Endometrial microvascular endothelial cells (primary cell): ENCODE data around the gene LSAMP. TPM values are rescaled to one million over a fixed set of nuclear protein-coding genes. Genes with fewer than 3 reads are reported as not detected.

ENCODE experiments used
- in situ Hi-C: cut with HindIII; loops from 2 replicates; pipeline ENCODE4 v1.10.0; 2017; ENCODE audit warnings: low sequenced_read_pairs, low pct_unique_long_range_greater_than_20kb; ENCODE audit errors: inconsistent ontology term
- total RNA-seq: library from RNA; depleted of rRNA; stranded (reverse); fragments of >200 nt; gene quantifications from one replicate; pipeline ENCODE4 v1.2.3, GENCODE V29; 2015; ENCODE audit errors: inconsistent ontology term

LSAMP gene
- total RNA-seq, 1 donor from 2014 or later, result not detected

DNA sequence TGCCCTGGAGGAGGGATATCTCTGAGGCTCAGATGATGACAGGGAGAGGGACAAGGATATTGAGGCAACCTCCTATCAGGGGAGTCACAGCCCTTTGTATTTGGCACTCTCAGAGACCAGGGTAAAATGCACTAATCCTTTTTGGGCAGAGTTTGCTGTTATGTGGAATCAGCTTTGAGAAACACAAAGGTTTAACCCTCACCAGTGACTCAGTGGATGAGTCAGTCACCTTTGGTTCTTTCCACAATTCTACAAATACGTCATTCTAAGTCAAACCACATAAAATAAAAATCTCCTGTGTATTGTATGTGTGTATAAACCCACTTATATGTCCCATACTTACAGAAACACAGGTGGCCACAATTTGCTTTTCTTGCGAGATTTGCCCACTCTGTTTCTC lies 5.1 kb downstream of the LSAMP start:
- in situ Hi-C loops, result no loop called here

DNA sequence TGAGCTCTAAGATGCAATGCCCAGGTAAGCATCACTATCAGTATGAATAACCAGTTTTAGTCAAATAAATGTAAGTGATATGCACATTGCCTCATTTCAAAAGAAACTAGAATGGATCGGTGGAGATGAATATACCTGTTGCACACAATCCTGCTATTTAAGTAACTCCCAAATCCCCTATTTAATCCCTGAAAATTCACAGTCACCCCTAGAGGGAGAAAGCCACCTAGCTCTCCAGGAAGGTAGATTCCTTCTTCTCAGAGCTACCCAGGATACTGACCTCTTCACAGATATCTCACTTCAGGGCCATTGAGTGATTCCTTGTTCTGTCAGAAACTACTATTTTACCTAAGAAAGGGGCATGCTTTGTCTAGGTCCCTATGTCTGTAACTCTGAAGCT lies 11.7 kb downstream of the LSAMP start:
- in situ Hi-C loops, result no loop called here

DNA sequence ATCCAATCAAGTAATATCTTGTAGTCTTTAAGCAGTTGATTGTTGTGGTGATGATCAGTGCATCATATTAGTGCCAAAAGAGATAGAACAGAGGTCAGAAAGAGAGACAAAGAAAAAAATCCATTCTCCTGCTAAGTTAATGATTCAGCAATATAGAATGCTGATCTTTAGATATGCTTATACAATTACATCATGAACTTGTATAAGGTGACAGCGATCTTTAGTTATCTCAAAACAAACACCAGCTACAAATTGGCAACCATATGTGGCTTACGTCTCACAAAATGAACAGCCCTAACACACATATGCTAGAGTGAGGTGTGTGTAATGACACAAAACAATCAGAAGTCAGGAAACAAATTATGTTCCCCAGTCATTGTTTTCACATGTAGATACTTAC lies 12.5 kb downstream of the LSAMP start:
- in situ Hi-C loops, result no loop called here

DNA sequence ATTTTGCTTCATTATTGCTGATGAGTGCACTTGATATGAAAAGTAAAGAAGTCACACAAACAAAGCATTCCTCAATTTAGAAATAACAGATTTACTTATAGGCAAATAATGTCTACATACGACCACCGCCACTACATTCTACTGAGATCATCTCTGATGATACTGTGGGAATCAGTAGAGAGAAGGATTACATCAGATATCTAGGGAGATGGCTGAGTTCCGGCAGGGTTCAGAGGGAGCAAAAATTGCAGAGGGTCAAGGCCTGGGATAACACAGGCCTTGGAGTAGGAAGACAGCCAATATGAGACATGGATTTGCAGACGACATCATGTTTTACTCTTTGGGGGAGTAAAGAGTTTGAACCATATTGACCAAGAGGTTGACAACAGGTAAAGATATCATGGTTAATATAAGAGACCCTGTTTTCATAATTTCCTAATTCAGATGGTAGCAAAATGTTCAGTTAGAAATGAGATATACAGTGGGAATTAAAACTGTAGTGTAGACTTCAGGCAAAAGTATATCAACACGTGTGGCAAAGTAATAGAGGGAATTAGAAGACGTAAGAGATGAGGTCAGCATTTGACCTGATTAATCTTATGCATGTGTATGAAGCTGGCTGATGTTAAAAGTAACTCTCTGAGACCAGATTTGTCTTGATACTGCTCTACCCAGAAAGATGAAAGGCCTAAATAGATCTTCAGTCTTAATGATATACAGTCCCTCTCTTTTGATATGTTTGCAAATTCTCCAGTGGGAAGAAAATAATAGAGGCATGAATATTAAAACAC lies 15.6 kb downstream of the LSAMP start:
- in situ Hi-C loops, result no loop called here

DNA sequence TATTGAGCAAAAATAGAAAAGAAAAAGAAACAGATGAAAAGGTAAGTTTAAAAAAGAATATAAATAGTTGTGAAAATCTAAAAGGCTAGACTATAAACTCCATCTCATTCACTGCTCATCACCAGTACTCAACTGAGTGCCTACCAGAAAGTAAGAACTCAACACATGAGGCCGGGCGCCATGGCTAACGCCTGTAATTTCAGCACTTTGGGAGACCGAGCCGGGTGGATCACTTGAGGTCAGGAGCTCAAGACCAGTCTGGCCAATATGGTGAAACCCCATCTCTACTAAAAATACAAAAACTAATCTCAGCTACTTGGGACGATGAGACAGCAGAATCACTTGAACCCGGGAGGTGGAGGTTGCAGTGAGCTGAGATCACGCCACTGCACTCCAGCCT lies 19.3 kb downstream of the LSAMP start:
- in situ Hi-C loops, result no loop called here

DNA sequence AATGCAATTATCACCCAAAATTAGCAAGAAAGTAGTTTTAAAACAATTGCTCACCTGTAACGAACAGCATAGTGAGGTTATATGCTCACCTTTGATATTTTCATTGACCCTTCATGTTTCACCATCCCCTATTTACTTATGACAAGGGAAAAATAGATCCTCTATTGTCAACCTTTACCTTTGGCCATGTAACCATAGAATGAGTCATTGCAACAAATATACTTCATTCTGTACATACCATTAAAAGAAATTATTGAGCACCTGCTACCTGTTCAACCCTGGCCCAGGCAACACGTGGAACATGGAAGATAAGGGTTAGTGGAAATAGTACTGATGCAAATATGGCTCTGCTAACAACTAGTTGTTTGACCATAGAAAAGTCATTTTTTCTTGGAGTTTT lies 20.2 kb downstream of the LSAMP start:
- in situ Hi-C loops, result no loop called here

DNA sequence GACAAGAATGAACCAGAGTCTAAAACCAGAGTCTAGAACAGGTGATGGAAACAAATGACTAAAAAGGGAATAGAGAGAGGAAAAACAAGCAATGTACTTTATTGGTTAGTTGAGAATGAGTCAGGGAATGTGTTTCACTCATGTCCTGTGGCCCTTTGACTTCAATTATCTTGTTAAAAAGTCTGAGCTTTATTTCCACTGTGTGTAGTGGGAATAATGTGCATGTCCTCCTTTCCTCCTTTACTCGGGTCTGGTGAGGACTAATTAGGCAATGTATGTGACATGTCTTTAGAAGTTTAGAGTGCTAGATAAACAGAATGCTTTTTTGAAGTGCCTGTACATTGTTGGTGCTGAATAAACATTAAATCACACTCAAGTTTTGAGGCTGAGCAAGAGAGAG lies 21.3 kb downstream of the LSAMP start:
- in situ Hi-C loops, result no loop called here

DNA sequence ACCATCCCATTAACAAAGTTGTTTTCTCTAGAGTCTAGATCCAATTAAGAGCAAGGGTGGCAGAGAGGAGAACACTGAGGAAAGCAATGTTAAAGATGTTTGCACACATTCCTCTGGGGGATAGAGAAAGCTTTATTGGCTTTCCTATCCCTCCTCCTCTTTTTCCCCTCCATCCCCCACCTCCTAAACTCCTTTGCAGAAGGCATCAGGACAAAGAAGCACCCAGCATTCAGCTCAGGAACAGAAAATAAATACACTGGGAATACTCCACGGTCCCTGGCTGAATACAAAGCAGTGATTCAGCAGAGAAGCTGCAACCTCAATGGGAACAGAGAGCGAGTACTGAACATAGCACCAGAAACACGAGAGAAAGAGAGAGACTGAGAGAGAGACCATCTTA lies 21.9 kb downstream of the LSAMP start:
- in situ Hi-C loops, result no loop called here

DNA sequence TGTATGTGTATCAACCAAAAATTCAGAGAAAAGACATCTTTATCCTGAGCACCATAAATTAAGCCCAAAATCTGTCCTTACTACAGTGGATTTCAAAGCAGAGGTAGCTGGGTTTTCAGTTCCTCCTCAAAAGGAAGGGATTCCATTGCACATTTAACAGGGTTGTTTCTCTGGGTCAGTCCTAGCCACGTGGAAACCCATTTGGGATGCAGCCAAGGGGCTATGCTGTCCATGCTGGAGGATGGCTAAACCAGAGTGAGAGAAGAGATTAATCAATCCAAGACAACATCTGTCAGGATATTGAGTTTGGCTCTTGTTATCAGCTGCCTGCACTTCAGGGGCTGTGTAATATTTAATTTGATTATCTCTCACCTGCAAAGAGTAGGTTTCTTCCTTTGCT lies 28.1 kb downstream of the LSAMP start:
- in situ Hi-C loops, result no loop called here

DNA sequence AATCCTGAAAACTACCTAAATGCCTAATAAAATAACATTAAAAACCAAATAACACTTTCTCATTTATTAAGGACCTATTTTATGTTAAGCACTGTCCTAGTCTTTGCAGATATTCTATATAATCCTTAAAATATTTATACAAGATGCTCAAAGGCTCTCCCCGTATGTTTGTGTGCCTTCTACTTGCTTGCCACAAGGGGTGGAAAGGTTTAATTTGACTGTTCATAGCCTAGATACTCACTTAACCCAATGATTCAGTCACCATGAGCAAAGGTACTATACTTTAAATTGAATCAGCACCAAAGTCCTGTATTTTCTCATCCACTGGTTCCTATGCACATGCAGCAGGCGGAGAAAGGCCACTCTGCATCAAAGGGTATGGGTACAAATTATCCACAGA lies 32.0 kb downstream of the LSAMP start:
- in situ Hi-C loops, result no loop called here

DNA sequence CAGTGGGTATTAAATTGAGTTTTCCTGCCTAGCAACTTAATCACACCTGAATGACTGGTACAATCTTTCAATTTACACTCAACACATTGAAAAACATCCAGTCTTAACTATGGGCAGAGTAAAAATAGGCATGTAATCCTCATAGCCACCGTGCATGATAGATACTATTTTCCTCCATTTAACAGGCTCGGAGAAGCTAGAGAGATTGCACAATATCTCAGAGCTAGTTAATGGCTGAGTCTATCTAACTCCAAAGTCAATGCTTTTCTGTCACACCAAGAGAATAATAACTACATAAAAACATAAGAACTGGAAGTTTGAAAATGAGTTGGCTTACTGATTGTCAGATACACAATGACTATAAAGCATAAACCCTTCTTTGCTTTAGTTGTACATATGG lies 36.8 kb downstream of the LSAMP start:
- in situ Hi-C loops, result no loop called here

DNA sequence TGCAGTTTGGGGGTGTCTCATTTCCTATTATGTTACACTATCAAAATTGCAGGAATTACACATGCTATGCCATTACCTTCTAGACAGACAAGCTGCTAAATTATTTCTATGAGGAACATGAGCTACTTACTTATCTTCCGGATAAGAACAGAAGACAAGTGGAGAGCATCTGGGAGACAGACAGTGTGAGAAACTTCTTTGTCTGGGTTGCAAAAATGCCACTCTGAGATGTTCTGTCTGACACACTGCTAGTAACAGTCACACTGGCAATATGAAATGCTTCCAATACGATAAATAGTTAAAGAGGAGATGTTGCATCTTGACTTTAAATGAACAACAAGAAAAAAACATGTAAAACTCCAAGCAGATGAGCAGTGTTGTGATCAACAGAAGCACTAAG lies 40.1 kb downstream of the LSAMP start:
- in situ Hi-C loops, result no loop called here

DNA sequence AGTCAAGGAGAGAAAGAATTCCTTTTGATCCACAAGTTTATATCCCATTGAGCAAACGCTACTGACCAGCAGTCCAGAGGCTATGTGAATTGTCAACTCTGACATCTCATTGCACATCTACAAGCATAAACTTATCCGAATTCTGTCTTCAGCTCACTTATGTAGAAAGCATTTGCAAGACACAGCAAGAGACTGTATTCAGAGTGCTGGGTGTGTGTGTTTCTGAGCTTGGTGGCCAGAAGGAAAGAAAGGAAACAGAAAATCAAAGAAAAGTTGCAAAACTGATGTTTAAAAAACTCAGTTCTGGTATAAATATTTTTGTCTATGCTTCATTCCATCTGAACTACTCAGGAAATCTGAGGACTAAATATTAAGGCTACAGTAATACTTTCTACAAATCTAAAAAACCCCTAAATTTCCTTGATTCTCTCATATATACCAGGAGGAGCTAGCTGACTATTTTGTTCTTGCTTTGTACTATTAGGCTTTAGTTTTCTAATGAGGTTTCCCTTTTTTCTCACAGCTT lies 45.5 kb downstream of the LSAMP start:
- in situ Hi-C loops, result no loop called here

DNA sequence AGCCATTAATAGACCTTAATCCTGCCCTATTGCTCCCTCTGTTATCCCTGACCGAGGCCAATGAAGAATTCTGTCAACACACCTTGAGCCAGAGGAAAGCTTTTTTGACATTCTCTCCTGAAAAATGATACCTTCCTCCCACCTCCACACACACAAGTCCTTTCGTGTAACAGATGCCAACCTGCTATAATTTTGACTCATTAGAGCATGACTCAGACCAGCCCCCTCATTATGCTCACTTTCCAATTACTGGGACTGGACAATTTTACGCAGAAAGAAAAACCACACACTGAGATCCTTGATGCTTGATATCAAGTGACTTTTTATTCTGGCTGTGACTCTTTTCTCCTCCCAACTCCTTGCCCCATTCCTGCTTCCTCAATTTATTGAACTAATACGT lies 50.9 kb downstream of the LSAMP start:
- in situ Hi-C loops, result no loop called here

DNA sequence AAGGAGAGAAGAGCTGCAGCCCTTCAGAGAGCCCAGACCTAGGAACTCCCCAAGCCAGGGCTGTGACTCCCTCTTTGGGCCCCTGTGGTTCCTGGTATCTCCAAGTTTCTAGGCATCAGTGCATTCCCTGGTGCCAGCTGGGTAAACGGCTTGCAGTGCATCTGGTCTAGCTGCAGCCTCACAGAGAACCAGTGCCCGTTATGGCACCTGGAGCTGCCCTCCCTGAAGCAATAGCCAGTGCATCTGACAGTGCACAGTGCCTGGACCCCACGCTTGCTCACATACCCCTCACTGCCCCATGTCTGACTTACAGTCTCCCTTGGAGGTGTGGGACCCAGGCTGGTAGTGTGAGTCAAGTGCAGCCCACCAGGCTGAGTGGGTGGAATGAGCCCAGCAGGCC lies 52.1 kb downstream of the LSAMP start:
- in situ Hi-C loops, result no loop called here

DNA sequence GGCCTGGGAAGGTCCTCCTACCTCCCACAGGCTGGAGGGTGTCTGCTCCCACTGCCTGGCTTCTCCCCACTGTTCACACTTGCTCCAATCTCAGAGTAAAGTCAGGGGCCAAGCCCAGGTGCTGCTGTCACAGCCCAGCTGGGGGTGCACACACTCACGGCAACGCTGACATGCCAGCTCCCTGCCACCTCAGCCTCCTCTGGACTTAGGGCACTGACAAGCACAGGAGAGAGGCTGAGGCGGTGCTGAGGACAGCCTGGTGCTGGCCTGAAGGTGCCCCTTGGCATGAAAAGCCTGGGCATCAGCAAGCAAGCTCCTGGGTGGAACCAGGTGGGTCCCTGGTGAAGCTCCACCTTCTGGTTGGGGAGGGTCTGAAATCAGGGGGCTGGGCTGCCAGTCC lies 53.0 kb downstream of the LSAMP start:
- in situ Hi-C loops, result no loop called here

DNA sequence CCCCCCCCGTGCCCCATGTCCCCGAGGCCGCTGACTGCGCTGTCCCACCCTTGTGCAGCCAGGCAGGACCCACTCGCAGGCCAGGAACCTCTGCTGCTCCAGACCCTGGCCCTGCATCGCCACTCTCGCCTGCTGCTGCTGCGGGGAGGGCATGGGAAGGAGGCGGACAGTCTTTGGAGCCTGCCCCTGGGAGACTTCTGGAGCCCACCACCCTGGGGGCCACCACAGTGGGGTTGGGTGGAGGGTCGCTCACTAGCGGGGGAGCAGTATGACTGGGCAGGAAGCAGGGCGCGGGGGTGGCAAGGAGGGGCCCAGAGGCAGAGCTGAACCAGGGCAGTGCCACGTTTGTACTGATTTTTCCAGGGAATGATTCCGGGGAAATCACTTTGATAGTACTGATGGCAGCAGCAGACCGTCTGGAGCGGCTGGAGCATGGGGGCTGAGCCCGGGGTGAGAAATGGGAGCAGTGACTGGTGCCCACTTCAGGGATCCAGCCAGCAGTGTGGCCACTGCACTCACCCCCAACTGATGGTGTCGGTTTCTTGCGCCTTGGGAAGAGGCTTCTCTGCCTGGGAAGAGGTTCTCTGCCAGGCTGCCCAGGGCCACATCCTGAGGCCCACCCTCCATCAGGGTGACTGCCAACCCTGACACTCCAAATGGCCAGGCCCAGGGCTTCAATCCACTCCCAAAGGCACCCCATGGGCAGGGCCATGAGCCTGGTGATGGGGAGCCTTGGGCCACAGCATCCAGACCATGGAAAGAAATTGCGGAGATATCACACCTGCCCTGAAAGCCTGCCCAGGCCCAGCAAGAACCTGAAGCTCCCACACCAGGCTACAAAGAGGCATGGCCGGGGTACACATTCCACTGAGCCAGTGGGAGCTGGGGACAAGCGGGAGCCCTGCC lies 53.7 kb downstream of the LSAMP start:
- in situ Hi-C loops, result no loop called here

DNA sequence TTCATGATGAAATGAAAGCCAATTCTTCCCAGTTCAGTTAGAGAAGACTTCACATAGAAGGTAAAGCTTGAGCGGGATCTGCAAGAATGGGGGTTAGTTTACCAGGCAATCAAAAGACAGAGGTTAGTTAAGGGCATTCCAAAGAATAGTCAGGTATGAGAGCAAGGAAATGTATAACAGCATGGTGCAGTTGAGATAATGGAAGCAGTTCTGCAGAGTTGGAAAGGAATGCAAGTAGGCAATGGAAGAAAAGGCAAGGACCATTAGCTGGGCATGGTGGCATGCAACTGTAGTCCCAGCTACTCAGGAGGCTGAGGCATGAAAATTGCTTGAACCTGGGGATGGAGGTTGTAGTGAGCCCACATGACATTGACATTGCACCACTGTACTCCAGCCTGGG lies 55.0 kb downstream of the LSAMP start:
- in situ Hi-C loops, result no loop called here

DNA sequence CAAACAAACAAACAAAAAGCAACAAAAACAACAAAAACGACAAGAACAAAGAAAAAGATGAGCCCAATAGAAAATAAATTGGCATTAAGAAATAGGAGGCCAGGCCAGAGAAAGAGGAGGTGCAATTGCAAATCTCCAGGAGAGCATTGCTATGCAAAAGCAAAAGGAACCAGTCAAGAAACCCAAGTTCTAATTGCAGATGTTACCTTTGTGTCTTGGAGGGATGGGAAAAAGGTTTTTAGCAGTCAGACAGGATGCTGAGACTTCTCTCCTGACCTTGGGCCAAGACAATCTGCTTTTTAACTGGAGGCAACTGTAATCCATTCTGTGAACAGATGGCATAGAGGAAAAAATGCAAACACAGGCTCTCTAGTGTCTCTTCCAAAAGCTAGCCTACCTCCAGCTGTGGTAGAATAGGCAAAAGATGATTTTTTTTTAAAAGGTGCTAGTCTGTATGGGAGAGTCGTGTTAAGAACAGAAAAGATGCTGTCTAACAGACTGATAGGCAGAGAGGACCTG lies 56.4 kb downstream of the LSAMP start:
- in situ Hi-C loops, result no loop called here

DNA sequence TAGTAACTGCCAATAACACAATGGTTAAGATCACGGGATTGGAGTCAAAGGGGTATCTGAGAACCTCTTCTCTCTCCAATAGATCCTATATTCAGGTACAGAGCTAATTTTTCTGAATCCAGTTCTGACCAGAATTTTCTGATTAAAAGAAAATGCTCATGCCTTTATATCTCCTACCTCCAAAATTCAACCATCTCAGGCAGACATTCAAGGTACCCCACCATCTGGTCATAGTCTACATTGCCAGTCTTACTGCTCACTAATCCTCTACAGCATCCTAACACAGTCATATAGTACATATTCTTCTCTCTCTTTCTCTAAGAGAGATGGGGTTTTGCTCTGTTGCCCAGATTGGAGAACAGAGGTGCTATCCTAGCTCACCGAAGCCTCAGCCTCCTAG lies 59.1 kb downstream of the LSAMP start:
- in situ Hi-C loops, result no loop called here
